Parathyroid adenoma (tissue), 2 donors: ENCODE results near the gene RPL11.

ENCODE experiments used
- H2AFZ ChIP-seq: fragments of 300-600 bp; sonication (generic); one replicate; pipeline ENCODE4 v1.7.0; 2017; ENCODE audit warnings: antibody characterized with exemption, mild to moderate bottlenecking
- H3K27ac ChIP-seq: fragments of 300-600 bp; sonication (generic); one replicate; pipeline ENCODE4 v1.7.0; 2017
- H3K27me3 ChIP-seq: fragments of 300-600 bp; sonication (generic); one replicate; pipeline ENCODE4 v1.7.0; 2017; ENCODE audit warnings: low read length; ENCODE audit not compliant: control insufficient read depth, insufficient read depth
- H3K36me3 ChIP-seq: fragments of 300-600 bp; sonication (generic); one replicate; pipeline ENCODE4 v1.7.0; 2017; ENCODE audit warnings: low read length; ENCODE audit not compliant: control insufficient read depth, insufficient read depth
- H3K4me1 ChIP-seq: fragments of 300-600 bp; sonication (generic); one replicate; pipeline ENCODE4 v1.7.0; 2017; ENCODE audit warnings: control low read depth
- H3K4me2 ChIP-seq: fragments of 300-600 bp; sonication (generic); one replicate; pipeline ENCODE4 v1.7.0; 2017; ENCODE audit warnings: low read length
- H3K4me3 ChIP-seq: fragments of 300-600 bp; sonication (generic); one replicate; pipeline ENCODE4 v1.7.0; 2017; ENCODE audit warnings: low read depth, low read length
- H3K79me2 ChIP-seq: fragments of 300-600 bp; sonication (generic); one replicate; pipeline ENCODE4 v1.7.0; 2017; ENCODE audit warnings: control low read depth
- H3K9ac ChIP-seq: fragments of 300-600 bp; sonication (generic); one replicate; pipeline ENCODE4 v1.7.0; 2017; ENCODE audit warnings: mild to moderate bottlenecking
- H3K9me3 ChIP-seq: fragments of 300-600 bp; sonication (generic); one replicate; pipeline ENCODE4 v1.7.0; 2017; ENCODE audit warnings: low read length; ENCODE audit not compliant: control insufficient read depth
- TF ChIP-seq, protein P1 (sequence below): fragments of 300-600 bp; sonication (generic); IDR thresholded peaks from one replicate; pipeline ENCODE4 v1.7.0; 2017; ENCODE audit warnings: antibody characterized with exemption, mild to moderate bottlenecking
- donor health status: primary hyperparathyroidism.

RPL11 gene

DNA sequence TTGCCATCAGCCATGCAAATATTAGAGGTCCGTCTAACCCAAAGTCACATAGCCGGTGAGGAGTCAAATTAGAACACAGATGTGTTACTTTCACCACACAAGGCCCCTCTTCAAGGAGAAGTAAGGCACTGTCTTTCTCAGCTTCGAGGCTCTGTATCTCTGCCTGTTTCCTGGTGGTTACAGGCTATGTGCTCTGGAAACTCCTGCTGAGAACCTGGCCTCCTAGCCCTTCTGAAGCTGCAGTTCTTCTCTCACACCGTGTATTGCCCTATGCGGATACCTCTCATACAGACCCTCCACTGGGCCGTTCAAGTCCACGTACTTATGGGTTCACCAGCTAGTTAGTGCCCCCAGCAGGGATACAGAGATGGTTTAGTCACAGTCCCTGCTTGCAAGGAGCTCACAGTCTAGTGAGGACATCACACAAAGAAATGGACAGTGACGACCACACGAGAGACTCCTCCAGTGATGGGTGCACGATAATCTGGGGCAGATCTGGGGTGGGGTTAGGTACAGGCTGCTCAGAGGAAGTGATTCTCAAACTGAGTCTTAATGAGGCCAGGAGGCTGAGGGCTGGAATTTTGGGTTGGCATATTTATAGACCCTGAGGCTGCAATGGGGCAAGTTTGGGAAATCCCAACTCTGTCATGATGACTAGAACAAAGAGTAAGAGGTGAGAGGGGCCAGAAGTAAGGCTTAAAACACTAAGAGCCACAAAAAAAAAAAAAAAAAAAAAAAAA, 28.8 kb downstream of the RPL11 start:
- H3K4me2 ChIP-seq: no peak overlapping the region
- H3K27me3 ChIP-seq: no peaks in the 10 kb centered on the region
- H3K4me3 ChIP-seq: no peak overlapping the region
- H3K9me3 ChIP-seq: no peaks in the 10 kb centered on the region
- H2AFZ ChIP-seq: no peak overlapping the region
- H3K79me2 ChIP-seq: peaks cover 6% of the 10 kb centered on the region
- H3K36me3 ChIP-seq: no peaks in the 10 kb centered on the region
- H3K4me1 ChIP-seq: no peaks in the 10 kb centered on the region
- TF ChIP-seq, protein P1, sequence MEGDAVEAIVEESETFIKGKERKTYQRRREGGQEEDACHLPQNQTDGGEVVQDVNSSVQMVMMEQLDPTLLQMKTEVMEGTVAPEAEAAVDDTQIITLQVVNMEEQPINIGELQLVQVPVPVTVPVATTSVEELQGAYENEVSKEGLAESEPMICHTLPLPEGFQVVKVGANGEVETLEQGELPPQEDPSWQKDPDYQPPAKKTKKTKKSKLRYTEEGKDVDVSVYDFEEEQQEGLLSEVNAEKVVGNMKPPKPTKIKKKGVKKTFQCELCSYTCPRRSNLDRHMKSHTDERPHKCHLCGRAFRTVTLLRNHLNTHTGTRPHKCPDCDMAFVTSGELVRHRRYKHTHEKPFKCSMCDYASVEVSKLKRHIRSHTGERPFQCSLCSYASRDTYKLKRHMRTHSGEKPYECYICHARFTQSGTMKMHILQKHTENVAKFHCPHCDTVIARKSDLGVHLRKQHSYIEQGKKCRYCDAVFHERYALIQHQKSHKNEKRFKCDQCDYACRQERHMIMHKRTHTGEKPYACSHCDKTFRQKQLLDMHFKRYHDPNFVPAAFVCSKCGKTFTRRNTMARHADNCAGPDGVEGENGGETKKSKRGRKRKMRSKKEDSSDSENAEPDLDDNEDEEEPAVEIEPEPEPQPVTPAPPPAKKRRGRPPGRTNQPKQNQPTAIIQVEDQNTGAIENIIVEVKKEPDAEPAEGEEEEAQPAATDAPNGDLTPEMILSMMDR: no peak
- no peak overlapping the region for H3K9ac ChIP-seq
- no peak overlapping the region for H3K27ac ChIP-seq

DNA sequence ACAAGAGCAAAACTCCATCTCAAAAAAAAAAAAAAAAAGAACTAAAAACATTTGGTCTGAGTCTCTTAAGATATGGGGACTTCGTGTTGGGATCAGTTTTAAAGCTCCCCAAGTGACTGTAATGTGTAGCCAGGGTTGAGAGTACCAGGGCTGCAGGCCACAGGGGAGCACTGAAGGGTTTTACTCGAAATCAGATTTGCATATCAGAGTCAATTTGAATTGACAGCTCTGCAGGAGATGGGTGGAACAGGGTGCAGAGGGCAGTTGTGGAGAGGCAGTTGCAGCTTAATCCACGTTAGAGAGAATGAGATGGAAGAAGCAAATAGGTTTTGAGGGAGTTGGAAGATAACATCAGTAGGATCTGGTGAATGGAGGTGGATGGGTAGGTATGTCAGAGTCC, 31.0 kb downstream of the RPL11 start:
- Histone ChIP-seq H3K79me2 (peaks cover 4% of the 10 kb centered on the region), H3K9me3 (no peaks in the 10 kb centered on the region), H3K4me1 (no peaks in the 10 kb centered on the region), H3K9ac (no peak overlapping the region), H3K27me3 (no peaks in the 10 kb centered on the region), H3K27ac (no peak overlapping the region), H3K36me3 (no peaks in the 10 kb centered on the region), H3K4me2 (no peak overlapping the region), H3K4me3 (no peak overlapping the region), H2AFZ (no peak overlapping the region)
- TF ChIP-seq, protein P1: no peak

DNA sequence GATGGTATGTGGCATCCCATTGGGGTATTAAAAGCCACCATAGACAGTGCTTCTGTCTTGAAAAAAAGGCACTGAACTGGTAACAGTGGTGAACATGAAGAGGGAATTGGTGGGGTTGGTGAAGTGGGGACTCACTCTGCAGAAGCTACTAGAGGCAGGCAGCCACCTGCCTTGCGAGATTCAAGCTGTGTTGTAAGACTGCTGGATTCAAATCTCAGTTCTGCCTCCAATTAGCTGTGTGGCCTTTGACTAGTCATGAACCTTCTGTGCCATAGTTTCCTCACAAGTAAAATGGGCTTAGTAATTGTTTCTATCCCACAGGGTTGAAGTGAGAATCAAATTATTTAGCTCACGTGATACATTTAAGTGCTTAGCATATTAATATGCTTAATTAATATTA, 35.1 kb downstream of the RPL11 start:
- Histone ChIP-seq H3K9ac (no peak overlapping the region), H3K27ac (no peak overlapping the region)
- TF ChIP-seq, protein P1: no peak

DNA sequence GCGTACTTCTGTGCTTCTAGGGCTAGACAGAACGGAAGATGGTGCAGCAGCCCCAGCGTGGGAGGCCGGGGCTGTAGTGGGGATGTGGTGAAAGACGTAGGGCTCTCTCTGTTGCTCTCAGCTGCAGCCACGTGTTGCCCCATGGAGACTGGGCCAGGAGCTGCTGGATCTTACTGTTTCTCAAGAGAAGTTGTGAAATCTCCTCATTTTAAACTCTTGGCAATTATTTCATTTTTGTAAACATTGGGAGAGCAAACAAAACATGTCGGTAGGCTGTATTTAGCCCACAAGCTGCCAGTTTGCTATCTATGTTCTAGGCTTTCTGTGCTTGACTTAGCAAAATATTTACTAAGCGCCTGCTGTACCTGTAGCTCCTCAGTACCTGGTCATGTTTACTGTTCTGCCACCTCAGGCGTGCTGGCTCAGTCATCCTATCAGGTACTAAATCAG, 35.8 kb downstream of the RPL11 start:
- no peak overlapping the region for H2AFZ ChIP-seq
- TF ChIP-seq, protein P1: no peak
- H3K27me3 ChIP-seq: no peaks in the 10 kb centered on the region
- H3K27ac ChIP-seq: no peak overlapping the region
- H3K9me3 ChIP-seq: no peaks in the 10 kb centered on the region
- peak overlapping the region; percentile 75 for H3K4me2 ChIP-seq
- peak overlapping the region; percentile 43 for H3K4me3 ChIP-seq
- no peak overlapping the region for H3K9ac ChIP-seq
- H3K4me1 ChIP-seq: no peaks in the 10 kb centered on the region
- H3K36me3 ChIP-seq: no peaks in the 10 kb centered on the region
- H3K79me2 ChIP-seq: no peaks in the 10 kb centered on the region

More for the DNA sequence above, 35.1 kb downstream of the RPL11 start:
- H3K9me3 ChIP-seq: no peaks in the 10 kb centered on the region
- H3K79me2 ChIP-seq: no peaks in the 10 kb centered on the region
- H3K4me1 ChIP-seq: no peaks in the 10 kb centered on the region
- H2AFZ ChIP-seq: no peak overlapping the region
- H3K4me2 ChIP-seq: peak overlapping the region; percentile 75
- peak overlapping the region; percentile 43 for H3K4me3 ChIP-seq
- H3K36me3 ChIP-seq: no peaks in the 10 kb centered on the region
- H3K27me3 ChIP-seq: no peaks in the 10 kb centered on the region
